G401.6 (cell line): ENCODE results near the gene FBLN1.

ENCODE experiments used
- FAIRE-seq: peaks from 2 replicates; lab custom pipeline; 2012; peaks lifted over from hg19 to GRCh38; lab: Jason Lieb, UNC

The FBLN1 gene

GRCh38 chr22:45504373-45505341, 2.0 kb downstream of the FBLN1 start:
- FAIRE-seq: no peak

- no peak for FAIRE-seq
Observed at GRCh38 chr22:45505991-45506747, 3.5 kb downstream of the FBLN1 start.

DNA sequence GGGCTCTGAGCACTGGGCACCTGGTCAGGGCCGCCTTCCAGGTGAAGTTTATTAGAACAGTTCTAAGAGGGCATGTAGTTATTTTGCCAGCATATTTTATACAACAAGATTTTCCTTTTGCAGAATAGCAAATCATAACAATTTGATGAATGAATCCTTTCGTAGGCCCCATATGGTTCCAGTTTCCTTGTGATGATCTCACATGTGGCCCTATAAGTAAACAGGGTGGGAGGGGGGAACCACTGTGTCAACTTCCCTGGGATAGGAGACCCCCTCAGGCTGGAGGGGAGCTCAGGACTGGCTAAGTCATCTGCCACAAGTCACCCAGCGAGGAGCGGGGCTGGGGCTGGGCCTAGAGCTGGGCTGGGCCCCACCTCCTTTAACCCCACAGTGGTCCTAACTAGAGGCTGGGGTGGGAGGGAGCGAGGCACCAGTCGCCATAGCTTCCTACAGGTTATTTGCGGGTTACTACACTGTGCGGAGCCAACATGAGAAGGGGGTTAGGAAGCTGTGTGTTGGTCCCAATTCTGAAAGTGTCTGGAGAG, 4.2 kb downstream of the FBLN1 start:
- no peak for FAIRE-seq

GRCh38 chr22:45507798-45508197, 5.1 kb downstream of the FBLN1 start:
- FAIRE-seq: no peak

- no peak for FAIRE-seq
Observed at GRCh38 chr22:45508814-45509213, 6.1 kb downstream of the FBLN1 start.

- FAIRE-seq: no peak
Observed at GRCh38 chr22:45510376-45511232, 7.9 kb downstream of the FBLN1 start.

GRCh38 chr22:45511847-45512261, 9.2 kb downstream of the FBLN1 start:
- FAIRE-seq: no peak

- no peak for FAIRE-seq
Observed at GRCh38 chr22:45512363-45512762, 9.7 kb downstream of the FBLN1 start.

DNA sequence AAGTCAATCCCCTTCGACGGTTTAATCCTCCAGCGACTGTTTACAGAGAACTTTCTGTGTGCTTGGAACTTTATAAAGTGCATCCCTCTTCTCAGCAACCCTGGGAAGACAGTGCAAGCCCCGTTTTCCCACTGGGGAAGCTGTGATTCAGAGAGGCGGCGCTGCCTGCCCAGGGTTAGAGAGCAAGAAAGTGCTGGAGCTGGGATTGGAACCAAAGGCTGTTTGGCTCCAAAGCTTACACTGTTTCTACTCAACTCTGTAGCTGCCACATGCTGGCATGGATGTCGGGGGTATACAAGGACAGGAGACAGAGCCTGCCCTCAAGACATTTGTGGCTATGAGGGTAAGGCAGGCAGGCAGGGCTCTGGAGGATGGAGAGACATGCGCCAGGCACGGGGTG, 13.0 kb downstream of the FBLN1 start:
- no peak for FAIRE-seq

DNA sequence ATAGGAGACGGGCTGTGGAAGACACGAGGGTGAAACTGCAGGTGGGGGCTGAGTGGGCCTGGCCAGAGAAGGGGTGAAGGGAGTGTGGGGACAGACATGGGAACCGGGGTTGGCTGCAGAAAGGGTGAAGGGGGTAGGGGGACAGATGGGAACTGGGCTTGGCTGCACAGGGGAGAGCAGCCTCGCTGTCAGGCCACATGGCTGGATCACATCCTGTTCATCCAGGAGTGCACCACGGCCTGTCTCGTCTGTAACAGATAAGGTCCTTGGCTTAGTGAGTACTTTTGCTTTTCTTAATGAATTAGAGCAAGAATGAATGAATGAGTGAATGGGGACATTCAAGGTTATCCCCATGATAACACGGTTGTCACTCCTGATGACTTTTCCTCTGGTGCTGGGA, 13.5 kb downstream of the FBLN1 start:
- FAIRE-seq: no peak

GRCh38 chr22:45516923-45517675, 14.4 kb downstream of the FBLN1 start:
- no peak for FAIRE-seq

DNA sequence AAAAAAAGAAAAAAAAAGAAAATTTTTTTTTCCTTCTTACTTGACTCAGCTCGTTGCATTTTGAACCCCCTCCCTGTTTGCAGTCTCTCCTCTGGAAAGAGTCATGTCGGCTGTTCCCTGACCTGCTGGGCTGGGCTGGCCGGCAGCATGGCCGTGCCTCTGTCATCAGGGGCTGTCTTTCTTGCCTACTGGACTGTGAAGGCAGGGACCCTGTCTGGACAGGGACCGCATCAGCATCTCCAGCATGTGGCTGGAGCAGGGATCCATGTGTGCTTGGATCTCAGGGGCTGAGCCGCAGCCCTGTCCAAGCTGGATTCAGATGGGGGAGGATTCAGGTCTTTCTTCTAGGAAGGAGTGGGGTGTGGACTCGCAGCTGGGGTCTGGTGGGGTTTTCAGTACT, 15.5 kb downstream of the FBLN1 start:
- FAIRE-seq: no peak

DNA sequence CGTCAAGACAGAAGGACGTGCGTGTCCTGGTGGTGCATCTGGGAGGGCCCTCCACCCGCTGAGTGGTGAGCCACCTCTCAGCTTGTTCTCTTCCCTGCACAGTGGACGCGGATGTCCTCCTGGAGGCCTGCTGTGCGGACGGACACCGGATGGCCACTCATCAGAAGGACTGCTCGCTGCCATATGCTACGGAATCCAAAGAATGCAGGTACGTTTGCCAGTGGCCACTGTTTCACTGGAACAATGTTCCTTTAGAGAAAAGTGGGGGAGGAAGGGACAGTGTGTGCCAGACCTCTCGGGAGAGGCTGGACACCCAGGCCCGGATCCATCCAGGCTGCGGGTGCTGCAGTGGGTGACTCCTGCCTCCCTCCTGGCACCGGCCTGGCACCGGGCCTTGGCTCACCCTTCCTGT, 15.9 kb downstream of the FBLN1 start:
- FAIRE-seq: no peak

DNA sequence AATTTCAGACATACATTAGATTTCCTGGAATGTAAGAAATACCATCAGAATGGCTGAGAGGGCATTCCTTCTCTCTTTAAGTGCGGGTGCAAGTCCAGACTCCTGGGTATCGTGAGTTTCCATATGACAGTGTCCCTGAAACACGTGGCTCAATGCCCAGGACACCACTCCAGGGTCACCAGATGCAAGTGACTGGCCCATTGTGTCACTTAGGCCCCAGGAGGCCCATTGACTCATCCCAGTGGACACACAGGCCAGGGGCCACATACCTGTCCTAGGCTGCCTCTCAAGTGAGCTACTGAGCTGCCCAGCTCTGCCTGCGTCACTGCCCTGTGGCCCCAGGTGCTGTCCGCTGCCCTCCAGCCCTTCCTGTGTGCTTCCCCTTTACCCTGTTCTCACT, 18.5 kb downstream of the FBLN1 start:
- FAIRE-seq: no peak

DNA sequence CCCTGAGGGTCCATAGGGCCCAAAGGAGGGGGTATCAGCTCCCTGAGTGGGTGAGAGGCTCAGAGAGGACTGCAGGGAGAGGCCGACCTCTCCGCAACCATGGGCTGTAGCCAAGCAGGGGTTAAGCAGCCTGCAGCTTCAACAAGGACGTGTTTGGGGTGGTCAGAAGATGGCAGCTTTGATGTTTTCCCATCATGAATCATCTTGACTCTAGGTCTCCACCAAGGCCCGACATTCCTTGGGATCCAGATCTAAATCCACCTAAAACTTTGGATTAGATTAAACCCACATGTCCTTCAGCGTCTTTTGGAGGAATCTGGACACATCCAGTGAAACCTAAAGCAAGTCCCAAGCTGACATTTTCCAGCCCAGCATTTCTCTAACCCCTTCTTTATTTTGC, 19.8 kb downstream of the FBLN1 start:
- no peak for FAIRE-seq

- no peak for FAIRE-seq
Observed at GRCh38 chr22:45524157-45524556, 21.5 kb downstream of the FBLN1 start.

- FAIRE-seq: no peak
Observed at GRCh38 chr22:45524966-45525365, 22.3 kb downstream of the FBLN1 start.

DNA sequence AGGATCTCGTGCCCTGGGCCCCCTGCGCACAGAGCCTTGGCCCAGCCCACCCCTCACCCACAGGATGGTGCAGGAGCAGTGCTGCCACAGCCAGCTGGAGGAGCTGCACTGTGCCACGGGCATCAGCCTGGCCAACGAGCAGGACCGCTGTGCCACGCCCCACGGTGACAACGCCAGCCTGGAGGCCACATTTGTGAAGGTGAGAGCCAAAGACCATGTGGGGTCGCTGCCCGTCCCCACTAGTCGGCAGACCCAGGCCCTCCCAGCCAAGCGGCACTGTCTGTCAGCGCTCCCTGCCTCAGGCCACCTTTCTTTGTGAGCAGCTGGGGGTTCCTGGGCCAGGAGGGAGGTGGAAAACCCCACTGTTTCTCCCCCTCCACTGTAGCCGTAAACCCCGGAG, 22.8 kb downstream of the FBLN1 start:
- no peak for FAIRE-seq

- FAIRE-seq: no peak
Observed at GRCh38 chr22:45526281-45526680, 23.6 kb downstream of the FBLN1 start.

DNA sequence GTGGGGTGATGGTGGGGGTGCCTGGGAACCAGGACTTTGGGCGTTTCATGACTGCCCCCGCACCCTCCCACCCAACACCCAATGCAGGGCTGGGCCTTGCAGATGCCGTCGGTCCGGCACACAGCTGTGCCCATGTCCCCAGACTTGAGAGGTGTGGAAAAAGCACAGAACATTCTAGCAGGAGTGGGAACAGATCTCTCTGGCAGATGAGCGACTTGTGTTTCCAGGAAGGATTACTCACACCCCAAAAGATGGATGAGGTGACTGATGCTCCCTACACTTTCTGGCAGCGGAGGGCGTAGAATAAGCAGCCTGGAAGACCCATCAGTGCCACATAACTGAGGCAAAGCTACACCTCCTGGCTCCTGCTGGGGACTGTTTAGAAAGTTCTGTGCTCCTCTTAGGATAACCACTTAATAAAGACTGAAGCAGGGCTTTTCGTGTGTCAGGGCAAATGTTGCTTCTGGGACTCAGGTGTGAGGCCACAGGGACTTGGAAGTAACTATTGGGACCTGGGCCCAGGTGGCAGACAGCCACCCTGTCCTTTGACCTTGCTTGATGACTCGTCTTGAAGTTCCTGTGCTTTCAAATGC, 24.2 kb downstream of the FBLN1 start:
- no peak for FAIRE-seq

GRCh38 chr22:45527456-45527855, 24.8 kb downstream of the FBLN1 start:
- FAIRE-seq: no peak
